Naive thymus-derived CD8-positive, alpha-beta T cell (primary cell): ENCODE measurements around the gene SPIN2B. TPM values are rescaled to one million over a fixed set of nuclear protein-coding genes. Genes with fewer than 3 reads are reported as not detected.
"Not testable (repeated sequence)": the region's sequence is repeated elsewhere in the genome, so short reads cannot be mapped to it uniquely, and the experiment has no call there.

Experiments
- ATAC-seq, 2 donors: fragments of 150-1000 bp; cut with Tn5 transposase in 1 of 2; sonication (Bioruptor Pico), chemical (Tn5 transposase) in 1 of 2; 1 replicate in 1 of 2; 2 replicates in 1 of 2; pipeline ENCODE4 v1.10.0; 2021; ENCODE audit warnings: mild to moderate bottlenecking in 2 of 2, moderate library complexity in 2 of 2
- POLR2A ChIA-PET: fragments of 350-600 bp; sonication (Branson Sonifier 250); formaldehyde crosslinking; loops from one replicate; lab custom pipeline; 2021; ENCODE audit warnings: antibody characterized with exemption; lab: Charles Lee
- DNase-seq, 10 donors: peaks; one replicate each; pipeline versions ENCODE4 v3.0.0 to v3.0.0-alpha.2; 2020 to 2022
- H3K27ac Mint-ChIP-seq, 10 donors: one replicate each; pipeline ENCODE4 v1.8.0; 2020 to 2022; ENCODE audit warnings: mild to moderate bottlenecking in 10 of 10, mixed read lengths in 10 of 10, moderate library complexity in 4 of 10, inconsistent platforms in 1 of 10
- H3K27me3 Mint-ChIP-seq, 5 donors: one replicate each; pipeline ENCODE4 v1.8.0; 2021 to 2022; ENCODE audit warnings: mixed read lengths in 5 of 5
- H3K36me3 Mint-ChIP-seq, 3 donors: one replicate each; pipeline ENCODE4 v1.8.0; 2020 to 2022; ENCODE audit warnings: mixed read lengths in 3 of 3, mild to moderate bottlenecking in 2 of 3, inconsistent platforms in 1 of 3
- H3K4me1 Mint-ChIP-seq, 4 donors: one replicate each; pipeline ENCODE4 v1.8.0; 2021 to 2022; ENCODE audit warnings: mixed read lengths in 4 of 4
- H3K4me3 Mint-ChIP-seq, 10 donors: one replicate each; pipeline ENCODE4 v1.8.0; 2020 to 2022; ENCODE audit warnings: mild to moderate bottlenecking in 10 of 10, mixed read lengths in 10 of 10, moderate library complexity in 6 of 10, inconsistent platforms in 1 of 10
- H3K9me3 Mint-ChIP-seq, 9 donors: one replicate each; pipeline ENCODE4 v1.8.0; 2020 to 2022; ENCODE audit warnings: mixed read lengths in 9 of 9, mild to moderate bottlenecking in 3 of 9, inconsistent platforms in 1 of 9, moderate library complexity in 1 of 9
- polyA plus RNA-seq, 3 donors: library from polyadenylated mRNA; unstranded; fragments of 300-500 nt; fragmentation: Illumina TruSeq; gene quantifications; one replicate each; pipeline ENCODE4 v1.2.3, GENCODE V29; 2021
- total RNA-seq, 8 experiments: library from RNA in 2 of 8; stranded (reverse) in 2 of 8; gene quantifications; one replicate each; pipeline ENCODE4 v1.2.3 and lab custom pipeline; 2021 to 2026

The SPIN2B gene
- total and polyA plus RNA-seq, 5 experiments from 2014 or later = 18.0 to 23.0 (median 21.1) TPM

DNA sequence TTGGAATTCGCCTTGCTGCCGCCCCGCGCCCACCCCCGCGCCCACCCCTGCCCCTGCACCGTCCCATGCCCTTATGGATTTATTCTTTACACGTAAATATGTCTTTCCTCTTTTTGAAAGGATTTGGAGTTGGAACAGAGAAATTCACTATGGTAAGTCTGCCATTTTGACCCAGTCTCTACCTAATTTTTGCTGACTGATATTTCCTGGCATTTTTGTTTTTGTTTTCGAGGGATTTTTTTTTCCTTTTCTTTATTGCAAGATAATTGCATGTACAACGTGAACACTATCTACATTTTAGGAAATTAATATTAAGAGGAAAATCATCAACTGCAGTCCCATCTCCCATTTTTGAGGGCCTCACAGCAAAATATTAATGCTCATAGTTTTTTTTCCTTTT lies 468 bp upstream of the SPIN2B start:
- ATAC-seq (no peak), DNase-seq (no peak)
- Mint-ChIP-seq H3K9me3 (peaks cover 0 to 2% (median 0%) of the 10 kb centered on the region in 9 donors), H3K36me3 (peaks cover 0 to 12% (median 0%) of the 10 kb centered on the region in 3 donors), H3K27ac (peak overlapping the region; percentile 86 to 96 (median 92)), H3K4me1 (peaks cover 5 to 21% (median 18%) of the 10 kb centered on the region in 4 donors), H3K4me3 (peak overlapping the region; percentile 88 to 95 (median 93)), H3K27me3 (no peaks in the 10 kb centered on the region)
- POLR2A ChIA-PET = no interaction called here

- DNase-seq, POLR2A ChIA-PET, H3K9me3 Mint-ChIP-seq, H3K27me3 Mint-ChIP-seq, ATAC-seq: not testable (repeated sequence)
- Mint-ChIP-seq H3K27ac (peak overlapping the region; percentile 85 to 96 (median 92)), H3K4me1 (peaks cover 5 to 21% (median 18%) of the 10 kb centered on the region in 4 donors), H3K36me3 (peaks cover 0 to 12% (median 0%) of the 10 kb centered on the region in 3 donors), H3K4me3 (peak overlapping the region; percentile 88 to 95 (median 93))
These were observed 658 bp downstream of the SPIN2B start for GRCh38 chrX:57120619-57121161.

DNA sequence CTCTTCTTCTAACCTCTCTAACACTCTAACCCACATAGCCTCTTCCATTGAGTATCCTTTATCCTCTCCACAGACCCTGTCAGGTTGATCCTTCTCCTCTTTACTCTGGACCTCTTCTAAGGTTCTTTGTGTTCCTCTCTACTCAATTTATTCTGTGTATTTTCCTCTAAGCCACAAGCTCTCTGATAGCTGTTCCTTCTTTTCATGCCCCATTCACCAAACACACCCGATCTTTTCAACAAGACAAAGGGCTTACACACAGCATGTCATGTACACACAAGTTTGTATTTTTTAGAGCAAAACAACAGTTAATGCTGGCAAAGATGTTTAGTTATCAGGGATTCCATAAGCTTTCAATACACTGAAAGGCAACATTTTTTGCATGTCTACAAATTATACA lies 1.9 kb downstream of the SPIN2B start:
- H3K4me3 Mint-ChIP-seq = peak overlapping the region in 1 of 10 donors; percentile 30
- DNase-seq = no peak

DNA sequence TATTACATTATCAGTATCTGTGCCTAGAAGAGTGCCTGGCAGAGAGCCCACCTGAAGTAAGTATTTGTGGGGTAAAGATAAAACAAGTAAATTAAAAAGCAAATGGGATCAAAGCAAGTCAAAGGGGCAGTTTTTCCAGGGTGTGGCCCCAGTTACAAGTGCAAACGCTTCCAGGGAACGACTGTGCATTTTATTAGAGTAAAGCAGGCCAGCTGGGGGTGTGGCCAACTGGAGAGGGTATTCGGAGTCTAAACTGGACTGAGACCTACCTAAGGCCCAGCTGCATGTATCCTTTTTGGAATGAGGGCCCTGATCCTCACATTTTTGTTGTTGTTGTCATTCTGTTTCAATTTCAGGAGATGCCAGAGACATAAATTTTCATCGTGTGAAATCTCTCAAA lies 3.8 kb downstream of the SPIN2B start:
- ATAC-seq, POLR2A ChIA-PET, DNase-seq, H3K4me3 Mint-ChIP-seq, H3K9me3 Mint-ChIP-seq, H3K27me3 Mint-ChIP-seq: not testable (repeated sequence)
- Mint-ChIP-seq H3K4me1 (peaks cover 8 to 12% (median 9%) of the 10 kb centered on the region in 4 donors), H3K27ac (peak overlapping the region in 1 of 10 donors; percentile 35), H3K36me3 (peaks cover 0 to 17% (median 0%) of the 10 kb centered on the region in 3 donors)

More for the DNA sequence above, 1.9 kb downstream of the SPIN2B start:
- Mint-ChIP-seq H3K27me3 (no peaks in the 10 kb centered on the region), H3K9me3 (peaks cover 0 to 2% (median 0%) of the 10 kb centered on the region in 9 donors), H3K36me3 (peaks cover 0 to 14% (median 0%) of the 10 kb centered on the region in 3 donors), H3K27ac (peak overlapping the region in 5 of 10 donors; percentile 30 to 79 (median 39)), H3K4me1 (peaks cover 8 to 15% (median 9%) of the 10 kb centered on the region in 4 donors)
- POLR2A ChIA-PET = no interaction called here
- ATAC-seq = no peak

- Mint-ChIP-seq H3K27me3 (no peaks in the 10 kb centered on the region), H3K9me3 (peaks cover 0 to 22% (median 2%) of the 10 kb centered on the region in 9 donors), H3K4me3 (no peak overlapping the region), H3K36me3 (peaks cover 13 to 39% (median 28%) of the 10 kb centered on the region in 3 donors), H3K27ac (no peak overlapping the region), H3K4me1 (peaks cover 0 to 1% (median 0%) of the 10 kb centered on the region in 4 donors)
- POLR2A ChIA-PET = no interaction called here
- DNase-seq (no peak), ATAC-seq (no peak)
These were observed 16.4 kb downstream of the SPIN2B start for GRCh38 chrX:57104921-57105398.

DNA sequence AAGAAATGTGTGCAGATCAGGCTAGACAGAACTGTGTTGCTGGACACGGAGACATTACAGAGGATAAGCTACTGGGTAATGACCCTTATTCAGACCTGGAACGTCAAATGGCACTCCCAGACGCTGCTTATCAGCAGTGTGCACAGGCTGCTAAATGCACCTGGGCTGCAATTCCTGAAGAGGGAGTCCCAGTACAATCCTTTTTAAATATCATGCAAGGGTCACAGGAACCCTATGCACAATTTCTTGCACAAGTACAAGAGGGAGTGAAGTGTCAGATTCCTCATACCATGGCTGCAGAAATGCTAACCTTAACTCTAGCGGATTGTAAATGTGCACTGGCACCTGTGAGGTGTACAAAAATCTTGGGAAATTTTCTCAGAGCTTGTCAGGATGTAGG lies 16.9 kb downstream of the SPIN2B start:
- H3K4me3 Mint-ChIP-seq = no peak overlapping the region
- peaks cover 0 to 1% (median 0%) of the 10 kb centered on the region in 4 donors for H3K4me1 Mint-ChIP-seq
- no peaks in the 10 kb centered on the region for H3K27me3 Mint-ChIP-seq
- H3K36me3 Mint-ChIP-seq = peaks cover 18 to 42% (median 31%) of the 10 kb centered on the region in 3 donors
- POLR2A ChIA-PET = no interaction called here
- H3K9me3 Mint-ChIP-seq = peaks cover 0 to 27% (median 5%) of the 10 kb centered on the region in 9 donors
- no peak overlapping the region for H3K27ac Mint-ChIP-seq
- ATAC-seq (no peak), DNase-seq (no peak)

DNA sequence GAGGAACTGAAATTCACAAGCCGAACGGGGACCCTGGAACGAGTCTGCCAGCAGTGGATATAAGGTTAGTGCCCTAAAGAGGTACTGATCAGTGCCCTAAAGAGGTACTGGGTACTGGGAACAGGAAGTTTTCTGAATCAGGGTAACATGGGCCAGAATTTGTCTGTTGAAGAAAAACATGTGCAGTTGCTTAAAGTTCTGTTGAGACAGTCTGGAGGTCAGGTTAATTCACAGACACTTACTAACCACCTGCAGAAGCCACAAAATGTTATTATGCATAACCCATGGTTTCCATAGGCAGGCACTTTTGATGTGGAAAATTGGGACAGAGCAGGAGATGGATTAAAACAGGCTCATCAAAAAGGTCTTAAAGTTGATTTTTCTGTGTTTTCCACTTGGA lies 17.9 kb downstream of the SPIN2B start:
- Mint-ChIP-seq H3K36me3 (peaks cover 23 to 45% (median 31%) of the 10 kb centered on the region in 3 donors), H3K4me1 (peaks cover 0 to 1% (median 0%) of the 10 kb centered on the region in 4 donors), H3K9me3 (peaks cover 0 to 34% (median 10%) of the 10 kb centered on the region in 9 donors), H3K27ac (no peak overlapping the region), H3K27me3 (no peaks in the 10 kb centered on the region), H3K4me3 (no peak overlapping the region)
- DNase-seq = no peak
- POLR2A ChIA-PET = no interaction called here
- ATAC-seq = no peak

- H3K27ac Mint-ChIP-seq, H3K4me3 Mint-ChIP-seq, ATAC-seq, DNase-seq, H3K4me1 Mint-ChIP-seq, POLR2A ChIA-PET, H3K27me3 Mint-ChIP-seq: not testable (repeated sequence)
- Mint-ChIP-seq H3K36me3 (peaks cover 27 to 45% (median 34%) of the 10 kb centered on the region in 3 donors), H3K9me3 (peaks cover 0 to 40% (median 13%) of the 10 kb centered on the region in 9 donors)
These were observed 18.4 kb downstream of the SPIN2B start for GRCh38 chrX:57102918-57103317.

DNA sequence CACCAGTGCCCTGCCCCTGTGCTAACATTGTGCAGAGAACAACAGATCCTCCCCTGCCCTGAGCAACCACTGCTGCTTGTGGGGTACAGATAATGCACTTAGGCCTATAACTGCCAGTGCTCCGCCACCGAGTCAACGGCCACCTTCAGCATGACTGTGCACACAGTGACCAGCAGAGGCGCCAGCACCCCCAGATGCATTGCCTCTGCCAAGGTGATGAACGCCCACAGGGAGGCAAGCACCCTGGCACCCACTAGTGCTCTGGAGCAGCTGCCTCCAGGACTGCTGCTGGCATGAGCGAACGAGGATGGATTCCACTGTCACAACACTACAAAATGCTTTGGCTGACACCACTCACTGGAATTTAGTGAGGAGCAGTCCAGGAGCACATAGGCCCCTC lies 38.2 kb downstream of the SPIN2B start:
- Mint-ChIP-seq H3K27me3 (no peaks in the 10 kb centered on the region), H3K9me3 (peaks cover 0 to 46% (median 16%) of the 10 kb centered on the region in 9 donors), H3K4me1 (no peaks in the 10 kb centered on the region), H3K27ac (no peak overlapping the region), H3K36me3 (peaks cover 27 to 63% (median 49%) of the 10 kb centered on the region in 3 donors), H3K4me3 (no peak overlapping the region)
- DNase-seq (no peak), ATAC-seq (no peak)
- POLR2A ChIA-PET = no interaction called here

DNA sequence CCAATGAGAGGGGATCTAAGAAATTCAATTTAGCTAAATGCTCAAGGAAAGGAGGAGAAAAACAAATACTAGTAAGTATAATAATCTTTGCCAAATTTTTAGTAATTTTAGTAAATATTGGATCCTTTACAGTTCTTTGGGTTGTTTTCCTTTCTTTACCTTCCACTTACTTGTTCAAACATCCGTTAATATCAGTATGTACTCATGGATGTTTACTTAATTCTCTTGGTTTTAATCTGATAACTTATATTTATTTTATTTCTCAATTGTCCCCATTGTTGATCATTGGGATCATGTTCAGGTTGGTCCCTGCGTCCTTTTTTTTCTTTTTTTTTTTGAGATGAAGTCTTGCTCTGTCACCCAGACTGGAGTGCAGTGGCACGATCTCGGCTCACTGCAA lies 46.9 kb downstream of the SPIN2B start:
- no peak overlapping the region for H3K4me3 Mint-ChIP-seq
- DNase-seq (no peak), ATAC-seq (no peak)
- POLR2A ChIA-PET = no interaction called here
- peaks cover 0 to 10% (median 0%) of the 10 kb centered on the region in 3 donors for H3K36me3 Mint-ChIP-seq
- peaks cover 0 to 9% (median 0%) of the 10 kb centered on the region in 9 donors for H3K9me3 Mint-ChIP-seq
- H3K27ac Mint-ChIP-seq = no peak overlapping the region
- H3K27me3 Mint-ChIP-seq = peaks cover 0 to 1% (median 0%) of the 10 kb centered on the region in 5 donors
- no peaks in the 10 kb centered on the region for H3K4me1 Mint-ChIP-seq

DNA sequence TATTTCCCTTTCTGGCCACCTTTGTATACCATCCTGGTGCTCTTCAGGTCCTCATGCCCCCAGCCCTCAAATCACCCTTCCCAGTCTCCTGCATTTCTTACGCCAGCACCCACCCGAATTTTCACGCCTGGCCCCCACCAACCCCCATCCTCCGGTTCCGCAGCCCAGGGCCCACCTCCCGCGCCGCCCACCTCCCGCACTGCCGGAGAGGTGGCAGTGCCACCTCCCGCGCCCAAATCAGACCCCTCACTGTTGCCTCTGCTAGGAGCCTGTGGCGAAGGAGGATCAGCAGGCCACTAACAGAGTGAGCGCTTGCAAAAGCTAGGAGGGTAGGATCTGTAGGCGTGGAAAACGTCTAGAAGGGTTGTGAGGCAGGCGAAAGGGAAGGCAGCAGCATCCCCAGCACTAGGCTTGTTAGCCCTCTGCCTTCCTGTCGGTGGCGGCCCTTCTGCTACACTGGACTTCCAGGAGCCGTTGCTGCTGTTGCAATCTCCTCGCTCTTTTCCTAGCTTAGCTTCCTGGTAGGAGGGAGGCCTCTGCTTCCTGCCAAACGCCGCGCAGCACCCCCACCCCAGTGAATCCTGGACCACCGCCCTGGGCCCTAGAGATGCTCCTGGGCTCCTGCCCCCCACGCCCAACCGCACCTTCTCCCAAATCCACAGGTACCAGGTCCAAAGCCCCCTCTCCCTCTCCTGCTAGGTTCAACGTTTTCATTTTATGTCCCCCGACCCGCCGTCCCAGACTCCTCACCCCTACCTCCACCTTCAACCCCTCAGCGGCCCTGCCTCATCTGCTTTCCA lies 51.0 kb downstream of the SPIN2B start:
- no peak for ATAC-seq
- Mint-ChIP-seq H3K4me1 (no peaks in the 10 kb centered on the region), H3K9me3 (peaks cover 0 to 3% (median 0%) of the 10 kb centered on the region in 9 donors), H3K36me3 (peaks cover 0 to 2% (median 0%) of the 10 kb centered on the region in 3 donors), H3K4me3 (no peak overlapping the region), H3K27me3 (peaks cover 0 to 13% (median 1%) of the 10 kb centered on the region in 5 donors), H3K27ac (no peak overlapping the region)
- DNase-seq = no peak
- POLR2A ChIA-PET = no interaction called here
